HG03039 (cell line): ENCODE data around the gene PPM1L.
A peak's percentile ranks its signal among the peaks of the same experiment; 100 is the strongest.

Experiments used
- ATAC-seq: cut with Tn5 transposase; IDR thresholded peaks from one replicate; pipeline ENCODE4 v1.9.1; 2021; ENCODE audit warnings: mild to moderate bottlenecking, moderate library complexity; ENCODE audit not compliant: unreplicated experiment

The PPM1L gene

GRCh38 chr3:161025911-161026310, 269.9 kb downstream of the PPM1L start:
- ATAC-seq = no peak

- no peak for ATAC-seq
These were observed 270.8 kb downstream of the PPM1L start for GRCh38 chr3:161026612-161027510.

GRCh38 chr3:161028555-161029153, 272.6 kb downstream of the PPM1L start:
- ATAC-seq = no peak

GRCh38 chr3:161031134-161031533, 275.1 kb downstream of the PPM1L start:
- no peak for ATAC-seq

GRCh38 chr3:161034913-161035550, 279.0 kb downstream of the PPM1L start:
- peak; percentile 72 for ATAC-seq

- no peak for ATAC-seq
These were observed 279.7 kb downstream of the PPM1L start for GRCh38 chr3:161035711-161036110.

GRCh38 chr3:161038725-161039124, 282.7 kb downstream of the PPM1L start:
- ATAC-seq = no peak

GRCh38 chr3:161042023-161042501, 286.0 kb downstream of the PPM1L start:
- ATAC-seq = peak; percentile 80

GRCh38 chr3:161043336-161044035, 287.5 kb downstream of the PPM1L start:
- ATAC-seq = no peak

- ATAC-seq = no peak
These were observed 293.7 kb downstream of the PPM1L start for GRCh38 chr3:161049683-161050248.

- no peak for ATAC-seq
These were observed 294.9 kb downstream of the PPM1L start for GRCh38 chr3:161050935-161051334.

GRCh38 chr3:161051856-161052255, 295.8 kb downstream of the PPM1L start:
- ATAC-seq = no peak

GRCh38 chr3:161054860-161055604, 299.0 kb downstream of the PPM1L start:
- ATAC-seq = no peak

GRCh38 chr3:161064413-161064812, 308.4 kb downstream of the PPM1L start:
- no peak for ATAC-seq

GRCh38 chr3:161066930-161067329, 310.9 kb downstream of the PPM1L start:
- no peak for ATAC-seq

- no peak for ATAC-seq
These were observed 311.3 kb downstream of the PPM1L start for GRCh38 chr3:161067335-161067734.

GRCh38 chr3:161069511-161070251, 313.6 kb downstream of the PPM1L start:
- ATAC-seq = peak; percentile 94

GRCh38 chr3:161070252-161070930, 314.4 kb downstream of the PPM1L start:
- ATAC-seq = no peak
